ENCODE measurements around the gene INTS1. TPM values are rescaled to one million over a fixed set of nuclear protein-coding genes. Genes with fewer than 3 reads are reported as not detected.

The INTS1 gene
- total and polyA plus RNA-seq, 10 of the 15 experiments (the other 5 are each of a cell fraction or from before 2014, with no cell fraction given) = 0.52 to 89.0 (median 15.1) TPM

GRCh38 chr7:1442355-1443124, 61.6 kb downstream of the INTS1 start:
- WGBS (ENCODE audit: insufficient coverage, insufficient replicate concordance, low lambda C conversion rate, missing lambda C conversion rate) = 35% methylated on average over 17 of the region's 20 CpGs
- BruUV-seq (replicated peaks) = no TSS peak
- no peaks in the 10 kb centered on the region for H3K36me3 ChIP-seq (ENCODE audit: control insufficient read depth in 2 of 2, insufficient read depth in 2 of 2, low read length in 1 of 2)
- no peak overlapping the region for H3K27ac ChIP-seq (ENCODE audit: control insufficient read depth, insufficient read depth)
- H2AFZ ChIP-seq (ENCODE audit: control insufficient read depth, low read depth, low read length) = no peak overlapping the region
- RAD21 ChIA-PET (ENCODE audit: unreplicated experiment) = no interaction called here
- POLR2A ChIA-PET = no interaction called here
- no peak overlapping the region for H3K9ac ChIP-seq (ENCODE audit: control insufficient read depth, insufficient read depth, low read length)
- in situ Hi-C loops (cut with MboI) (no loop called here), intact Hi-C loops (cut with micrococcal nuclease; ENCODE audit: unreplicated experiment) (no loop called here)
- no peaks in the 10 kb centered on the region for H3K79me2 ChIP-seq (ENCODE audit: control insufficient read depth, insufficient read depth, low read length)
- no peak overlapping the region for H3K4me2 ChIP-seq (ENCODE audit: control insufficient read depth, insufficient read depth)
- H3K4me3 ChIP-seq = no peak overlapping the region
- no peaks in the 10 kb centered on the region for H3K9me3 ChIP-seq (replicated peaks; ENCODE audit: control insufficient read depth, insufficient read depth, low read length)
- ATAC-seq (no peak), DNase-seq (ENCODE audit: low read depth, low spot score) (no peak), FAIRE-seq (no peak)
- H3K4me1 ChIP-seq (ENCODE audit: control insufficient read depth, insufficient read depth, low read length) = no peaks in the 10 kb centered on the region
- H4K20me1 ChIP-seq (ENCODE audit: control insufficient read depth, insufficient read depth) = no peaks in the 10 kb centered on the region
- SMC1A ChIA-PET (ENCODE audit: uncharacterized antibody, unreplicated experiment) = no interaction called here
- CTCF ChIA-PET = no interaction called here
- no peaks in the 10 kb centered on the region; a peak in 1 of 4 replicates for H3K27me3 ChIP-seq (replicated peaks in 1 of 2; ENCODE audit: control insufficient read depth in 2 of 2, insufficient read depth in 2 of 2, low read length in 1 of 2)
- TF ChIP-seq SUPT20H (IDR thresholded peaks at IDR 0.05; ENCODE audit: borderline replicate concordance, control insufficient read depth, low read depth, low read length) (no peak), MEF2B (IDR thresholded peaks at IDR 0.05; ENCODE audit: partially characterized antibody, poor library complexity, severe bottlenecking) (no peak), ZBTB11 (CRISPR knock-in tag; IDR thresholded peaks at IDR 0.05) (no peak), USF2 (IDR thresholded peaks at IDR 0.05; ENCODE audit: borderline replicate concordance, low read depth, low read length) (no peak), LARP7 (IDR thresholded peaks at IDR 0.05) (no peak), ZSCAN29 (IDR thresholded peaks at IDR 0.05) (no peak), TCF12 (IDR thresholded peaks at IDR 0.05; ENCODE audit: low read depth, low read length) (no peak), MLLT1 (IDR thresholded peaks at IDR 0.05) (no peak), GATAD2B (conservative IDR thresholded peaks at IDR 0.05; ENCODE audit: low read depth) (no peak), IKZF1 (conservative IDR thresholded peaks at IDR 0.05) (no peak), MAX (IDR thresholded peaks at IDR 0.05; ENCODE audit: low read depth, low read length) (no peak), NR2C2 (IDR thresholded peaks at IDR 0.05; ENCODE audit: borderline replicate concordance, control insufficient read depth, insufficient read length, low read depth) (no peak), POLR2A (IDR thresholded peaks at IDR 0.05; ENCODE audit: low read depth, low read length) (no peak), ETV6 (conservative IDR thresholded peaks at IDR 0.05 in 1 of 2, IDR thresholded peaks at IDR 0.05 in 1 of 2; ENCODE audit: borderline replicate concordance in 1 of 2, low read depth in 1 of 2) (no peak), RBBP5 (conservative IDR thresholded peaks at IDR 0.05) (no peak), JUNB (IDR thresholded peaks at IDR 0.05) (no peak), BMI1 (IDR thresholded peaks at IDR 0.05; ENCODE audit: borderline replicate concordance) (no peak)

Data from GM12878 (cell line).